Measurements from ENCODE around the gene GPR162.

GPR162 gene

GRCh38 chr12:6824085-6824775 lies 2.6 kb downstream of the GPR162 start:
- no peak for DNase-seq

GRCh38 chr12:6824901-6825381 lies 3.3 kb downstream of the GPR162 start:
- DNase-seq: no peak

- DNase-seq: peak; percentile 77 to 80
These were observed 3.9 kb downstream of the GPR162 start for GRCh38 chr12:6825398-6826124.

- DNase-seq: no peak
These were observed 4.6 kb downstream of the GPR162 start for GRCh38 chr12:6826125-6826733.

GRCh38 chr12:6826734-6827436 lies 5.3 kb downstream of the GPR162 start:
- DNase-seq: no peak

GRCh38 chr12:6827437-6827911 lies 5.9 kb downstream of the GPR162 start:
- DNase-seq: peak; percentile 23 to 33

- DNase-seq: peak in 1 of 2 donors; percentile 27
These were observed 6.6 kb downstream of the GPR162 start, which contains the start of gene P3H3 for GRCh38 chr12:6827982-6828780. TSS of gene P3H3 (plus strand) at chr12:6828407. CDS start at chr12:6828441, 34 bp downstream.

GRCh38 chr12:6828781-6829535 lies 7.3 kb downstream of the GPR162 start:
- peak; percentile 25 to 35 for DNase-seq

GRCh38 chr12:6829536-6830220 lies 8.1 kb downstream of the GPR162 start:
- DNase-seq: no peak

- no peak for DNase-seq
These were observed 8.8 kb downstream of the GPR162 start for GRCh38 chr12:6830286-6830890.

GRCh38 chr12:6830999-6831398 lies 9.4 kb downstream of the GPR162 start:
- no peak for DNase-seq

- DNase-seq: no peak
These were observed 9.9 kb downstream of the GPR162 start for GRCh38 chr12:6831450-6831995.

- no peak for DNase-seq
These were observed 10.5 kb downstream of the GPR162 start for GRCh38 chr12:6832125-6832524.

GRCh38 chr12:6833189-6833890 lies 11.7 kb downstream of the GPR162 start:
- no peak for DNase-seq

- no peak for DNase-seq
These were observed 12.6 kb downstream of the GPR162 start for GRCh38 chr12:6834254-6834653.

GRCh38 chr12:6834873-6835272 lies 13.3 kb downstream of the GPR162 start:
- no peak for DNase-seq

- no peak for DNase-seq
These were observed 15.2 kb downstream of the GPR162 start for GRCh38 chr12:6836851-6837250.

GRCh38 chr12:6837370-6838060 lies 15.9 kb downstream of the GPR162 start:
- no peak for DNase-seq

GRCh38 chr12:6838854-6839253 lies 17.2 kb downstream of the GPR162 start:
- no peak for DNase-seq
